Gastroesophageal sphincter (tissue), 4 donors: ENCODE results near the gene SMTN. TPM values are rescaled to one million over a fixed set of nuclear protein-coding genes. Genes with fewer than 3 reads are reported as not detected.

Experiments
- ATAC-seq: fragments of 150-250 bp; one replicate; pipeline ENCODE4 v1.9.1; 2016; ENCODE audit warnings: mild to moderate bottlenecking, moderate library complexity
- H3K27ac ChIP-seq, 4 donors: fragments of 200-600 bp; sonication (generic) in 3 of 4; 1 replicate in 3 of 4; 2 replicates in 1 of 4; pipeline ENCODE4 v1.5.1; 2016 to 2019
- H3K27me3 ChIP-seq: fragments of 200-600 bp; sonication (generic); one replicate; pipeline ENCODE4 v1.5.1; 2019
- H3K36me3 ChIP-seq, 2 donors: fragments of 200-600 bp; sonication (generic); one replicate each; pipeline ENCODE4 v1.5.1; 2019; ENCODE audit warnings: control low read depth in 1 of 2
- H3K4me1 ChIP-seq, 3 donors: fragments of 200-600 bp; sonication (generic); 1 replicate in 2 of 3; 2 replicates in 1 of 3; pipeline ENCODE4 v1.5.1; 2016 to 2019; ENCODE audit warnings: control low read depth in 2 of 3
- H3K4me3 ChIP-seq, 2 donors: fragments of 200-600 bp; sonication (generic); one replicate each; pipeline ENCODE4 v1.5.1; 2019; ENCODE audit warnings: mild to moderate bottlenecking in 1 of 2, moderate library complexity in 1 of 2
- H3K9me3 ChIP-seq, 3 donors: fragments of 200-600 bp; sonication (generic); one replicate each; pipeline ENCODE4 v1.5.1; 2017 to 2019; ENCODE audit warnings: control low read depth in 2 of 3
- CTCF ChIP-seq, 4 experiments: fragments of 200-600 bp in 2 of 4; fragments of 450-650 bp in 2 of 4; sonication (generic) in 1 of 4; IDR thresholded peaks; one replicate each; pipeline ENCODE4 v1.5.1; 2017 to 2019; ENCODE audit warnings: antibody characterized with exemption in 4 of 4, mild to moderate bottlenecking in 2 of 4, moderate library complexity in 2 of 4
- EP300 ChIP-seq: sonication (generic); formaldehyde crosslinking; IDR thresholded peaks from one replicate; pipeline ENCODE4 v1.6.1; 2017; ENCODE audit warnings: antibody characterized with exemption, mild to moderate bottlenecking
- POLR2A ChIP-seq, 2 donors: fragments of 450-650 bp; IDR thresholded peaks; one replicate each; pipeline ENCODE4 v1.6.1; 2017; ENCODE audit warnings: antibody characterized with exemption in 2 of 2, mild to moderate bottlenecking in 2 of 2, moderate library complexity in 1 of 2
- POLR2AphosphoS5 ChIP-seq: sonication (generic); formaldehyde crosslinking; IDR thresholded peaks from one replicate; pipeline ENCODE4 v1.6.1; 2017; ENCODE audit warnings: antibody characterized with exemption
- WGBS, 2 donors: methylation state at CpG; one replicate each; pipeline ENCODE4 v1.1.5; 2018; ENCODE audit warnings: low coverage in 1 of 2; 5-methylcytosine and 5-hydroxymethylcytosine counted together
- total RNA-seq, 4 donors: library from RNA; depleted of rRNA; stranded (reverse); fragments of >200 nt; gene quantifications; one replicate each; pipeline ENCODE4 v1.1.0, GENCODE V29; 2016

Gene SMTN
- total RNA-seq, 4 donors from 2014 or later: 900 to 1,687 (median 1,274) TPM

GRCh38 chr22:31130873-31131272, 49.8 kb downstream of the SMTN start:
- peaks cover 0 to 7% of the 10 kb centered on the region in 2 donors for H3K36me3 ChIP-seq
- H3K4me3 ChIP-seq: no peak overlapping the region

GRCh38 chr22:31133911-31134310, 52.8 kb downstream of the SMTN start:
- WGBS, 2 donors: no CpG with 5 or more reads among the region's 19 CpGs
- H3K27ac ChIP-seq: no peak overlapping the region
- no peaks in the 10 kb centered on the region for H3K9me3 ChIP-seq
- H3K36me3 ChIP-seq: peaks cover 0 to 7% of the 10 kb centered on the region in 2 donors
- no peaks in the 10 kb centered on the region for H3K4me1 ChIP-seq
- H3K27me3 ChIP-seq: peaks cover 12% of the 10 kb centered on the region
- TF ChIP-seq POLR2A (IDR thresholded peaks at IDR 0.05) (no peak), POLR2AphosphoS5 (no peak), CTCF (IDR thresholded peaks at IDR 0.05) (no peak), EP300 (no peak)
- H3K4me3 ChIP-seq: no peak overlapping the region
- ATAC-seq: no peak

More at GRCh38 chr22:31130873-31131272, 49.8 kb downstream of the SMTN start:
- no peaks in the 10 kb centered on the region for H3K9me3 ChIP-seq
- 75 to 80% methylated on average over 2 of the region's 2 CpGs for WGBS, 2 donors
- TF ChIP-seq POLR2AphosphoS5 (no peak), EP300 (no peak), POLR2A (IDR thresholded peaks at IDR 0.05) (no peak), CTCF (IDR thresholded peaks at IDR 0.05) (no peak)
- H3K27me3 ChIP-seq: no peaks in the 10 kb centered on the region
- H3K4me1 ChIP-seq: no peaks in the 10 kb centered on the region
- no peak for ATAC-seq
- no peak overlapping the region for H3K27ac ChIP-seq

- WGBS, 2 donors: 83% methylated on average over 2 of the region's 4 CpGs; no CpG with 5 or more reads in 1 of the 2 donors
- no peak for ATAC-seq
These were observed 53.6 kb downstream of the SMTN start for GRCh38 chr22:31134688-31135087.

GRCh38 chr22:31135706-31136105, 54.6 kb downstream of the SMTN start:
- Histone ChIP-seq H3K4me3 (no peak overlapping the region), H3K27ac (no peak overlapping the region), H3K36me3 (peaks cover 0 to 7% of the 10 kb centered on the region in 2 donors), H3K27me3 (peaks cover 27% of the 10 kb centered on the region), H3K4me1 (no peaks in the 10 kb centered on the region), H3K9me3 (no peaks in the 10 kb centered on the region)
- TF ChIP-seq POLR2AphosphoS5: no peak
- TF ChIP-seq POLR2A (IDR thresholded peaks at IDR 0.05): no peak
- no peak for TF ChIP-seq CTCF (IDR thresholded peaks at IDR 0.05)
- TF ChIP-seq EP300: no peak
- no peak for ATAC-seq
- WGBS, 2 donors: 74 to 100% methylated on average over 1 to 2 of the region's 6 CpGs

More at GRCh38 chr22:31134688-31135087, 53.6 kb downstream of the SMTN start:
- H3K36me3 ChIP-seq: peaks cover 0 to 7% of the 10 kb centered on the region in 2 donors
- no peak overlapping the region for H3K4me3 ChIP-seq
- H3K27me3 ChIP-seq: peaks cover 20% of the 10 kb centered on the region
- no peak for TF ChIP-seq CTCF (IDR thresholded peaks at IDR 0.05)
- TF ChIP-seq EP300: no peak
- TF ChIP-seq POLR2AphosphoS5: no peak
- TF ChIP-seq POLR2A (IDR thresholded peaks at IDR 0.05): no peak
- no peak overlapping the region for H3K27ac ChIP-seq
- no peaks in the 10 kb centered on the region for H3K4me1 ChIP-seq
- H3K9me3 ChIP-seq: no peaks in the 10 kb centered on the region

- no peak for ATAC-seq
- peaks cover 0 to 7% of the 10 kb centered on the region in 2 donors for H3K36me3 ChIP-seq
- 85 to 93% methylated on average over 3 to 9 of the region's 9 CpGs for WGBS, 2 donors
These were observed 55.0 kb downstream of the SMTN start for GRCh38 chr22:31136155-31136554.

More at GRCh38 chr22:31136155-31136554, 55.0 kb downstream of the SMTN start:
- TF ChIP-seq EP300 (no peak), POLR2A (IDR thresholded peaks at IDR 0.05) (no peak), POLR2AphosphoS5 (no peak)
- no peaks in the 10 kb centered on the region for H3K4me1 ChIP-seq
- no peak overlapping the region for H3K27ac ChIP-seq
- H3K27me3 ChIP-seq: peaks cover 27% of the 10 kb centered on the region
- no peak overlapping the region for H3K4me3 ChIP-seq
- no peaks in the 10 kb centered on the region for H3K9me3 ChIP-seq
